AG04449 (cell line): ENCODE measurements around the gene IREB2.

Experiments
- CTCF ChIA-PET: fragments of 350-600 bp; formaldehyde crosslinking; extraction: SDS; loops from one replicate; lab custom pipeline; 2021; ENCODE audit warnings: antibody characterized with exemption; lab: Yijun Ruan, JAX
- POLR2A ChIA-PET: fragments of 400-600, 350-600 bp; formaldehyde crosslinking; extraction: SDS; loops from one replicate; lab custom pipeline; 2020; ENCODE audit warnings: antibody characterized with exemption, inconsistent platforms; lab: Yijun Ruan, JAX
- DNase-seq: peaks from one replicate; pipeline ENCODE4 v3.0.0-alpha.2; 2010; ENCODE audit warnings: low read depth, low spot score
- H3K4me3 ChIP-seq: 2 replicates; pipeline ENCODE4 v1.5.1; 2011; ENCODE audit warnings: low read depth, mild to moderate bottlenecking, control low read depth, low read length
- CTCF ChIP-seq: IDR thresholded peaks from one replicate; pipeline ENCODE4 v1.5.1; 2011; ENCODE audit warnings: mild to moderate bottlenecking, moderate library complexity, low read length, control low read depth, inconsistent platforms; ENCODE audit not compliant: insufficient read depth; ENCODE audit errors: missing control alignments

The IREB2 gene

DNA sequence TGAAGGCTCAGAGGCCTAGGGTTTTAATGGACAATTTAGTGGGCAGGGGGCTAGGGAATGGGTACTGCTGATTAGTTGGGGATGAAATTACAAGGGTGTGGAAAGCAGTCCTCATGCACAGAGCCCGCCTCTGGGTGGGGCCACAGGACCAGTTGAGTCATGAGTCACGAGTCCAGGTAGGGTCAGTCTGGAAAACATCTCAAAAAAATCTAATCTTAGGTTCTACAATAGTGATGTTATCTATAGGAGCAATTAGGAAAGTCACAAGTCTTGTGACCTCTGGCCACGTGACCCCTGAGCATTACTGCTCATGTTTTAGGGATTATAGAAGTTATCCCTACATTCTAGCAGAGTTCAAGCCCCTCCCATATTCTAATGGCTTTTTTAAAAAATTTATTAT, 18.6 kb upstream of the IREB2 start:
- no peak overlapping the region for H3K4me3 ChIP-seq
- POLR2A ChIA-PET = no interaction called here
- no peak for TF ChIP-seq CTCF
- CTCF ChIA-PET = interaction anchor here (1.3 to 15.6 kb wide), 5 partner anchors 9 to 109 kb away, joined by 3 to 714 read pairs (median 20); no protein-coding TSS in a partner anchor
- no peak for DNase-seq

- CTCF ChIA-PET = interaction anchor here (0.6 to 15.6 kb wide), 7 partner anchors 10 to 142 kb away, joined by 3 to 714 read pairs (median 6); no protein-coding TSS in a partner anchor
- POLR2A ChIA-PET = no interaction called here
- DNase-seq = no peak
- no peak overlapping the region for H3K4me3 ChIP-seq
- TF ChIP-seq CTCF = no peak
These were observed 17.8 kb upstream of the IREB2 start for GRCh38 chr15:78420220-78420619.

DNA sequence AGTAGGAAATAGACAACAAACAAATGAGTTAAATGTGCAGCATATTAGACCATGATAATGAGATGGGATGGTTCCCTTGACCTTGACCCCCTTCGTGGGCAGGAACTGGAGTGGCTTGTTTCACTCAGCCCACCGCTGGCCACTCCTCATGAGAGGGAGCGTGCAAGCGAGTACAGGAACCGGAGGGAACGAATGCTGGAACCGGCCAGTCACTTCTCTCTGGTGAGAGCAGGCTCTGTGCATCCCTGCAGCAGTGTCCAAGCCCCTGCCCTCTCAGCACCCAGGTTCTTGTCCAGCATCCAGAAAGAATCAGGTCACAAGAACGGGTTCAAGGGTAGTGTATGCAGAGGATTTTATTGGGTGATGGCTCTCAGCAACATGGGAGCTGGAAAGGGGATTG, 17.2 kb upstream of the IREB2 start:
- POLR2A ChIA-PET = no interaction called here
- TF ChIP-seq CTCF = no peak
- no peak overlapping the region for H3K4me3 ChIP-seq
- DNase-seq = no peak
- CTCF ChIA-PET = interaction anchor here (0.8 to 15.6 kb wide), 8 partner anchors 10 to 178 kb away, joined by 3 to 714 read pairs (median 18); partner anchors contain the start of gene IREB2

GRCh38 chr15:78421238-78421965, 16.6 kb upstream of the IREB2 start:
- TF ChIP-seq CTCF = no peak
- CTCF ChIA-PET = interaction anchor here (0.6 to 15.6 kb wide), 16 partner anchors 9 to 308 kb away, joined by 3 to 714 read pairs (median 7); partner anchors contain the start of gene IREB2
- no peak for DNase-seq
- H3K4me3 ChIP-seq = no peak overlapping the region
- POLR2A ChIA-PET = interaction anchor here (0.7 kb wide), 1 partner anchor 122 kb away, joined by 4 read pairs; the partner anchor contains the start of gene SKIC8

DNA sequence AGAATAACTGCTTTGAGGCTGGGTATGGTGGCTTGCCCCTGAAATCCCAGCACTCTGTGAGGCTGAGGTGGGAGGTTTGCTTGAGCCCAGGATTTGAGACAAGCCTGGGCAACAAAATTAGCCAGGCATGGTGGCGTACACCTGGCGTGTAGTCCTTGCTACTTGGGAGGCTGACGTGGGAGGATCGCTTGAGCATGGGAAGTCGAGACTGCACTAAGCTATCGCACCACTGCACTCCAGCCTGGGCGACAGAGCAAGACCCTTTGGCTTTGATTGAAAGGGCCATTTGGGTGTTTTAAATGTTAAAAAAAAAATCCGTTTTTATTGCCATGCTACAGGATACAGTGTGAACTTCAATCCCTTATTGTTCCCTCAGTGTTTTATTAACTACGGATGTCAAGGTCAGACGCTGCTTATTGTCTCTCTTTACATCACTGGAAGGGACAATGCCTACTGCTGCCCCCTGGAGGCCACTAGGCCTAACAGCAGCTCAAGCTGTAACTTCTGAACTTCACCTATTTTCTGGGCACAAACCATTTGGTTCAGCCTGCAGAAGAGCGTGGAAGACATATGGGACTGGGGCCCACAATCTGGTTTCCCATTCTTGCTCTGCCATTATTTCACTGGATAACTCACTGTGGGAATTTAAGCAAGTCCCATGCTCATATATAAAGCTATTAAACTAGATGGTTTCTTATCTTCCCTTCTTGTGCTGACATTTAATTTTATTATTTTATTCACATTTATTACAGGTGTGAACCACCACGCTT, 15.3 kb upstream of the IREB2 start:
- no peak overlapping the region for H3K4me3 ChIP-seq
- ChIA-PET CTCF (interaction anchor here (0.6 to 15.6 kb wide), 42 partner anchors 8 to 456 kb away, joined by 3 to 714 read pairs (median 4); partner anchors contain the start of genes DNAJA4, IREB2 and SKIC8), POLR2A (no interaction called here)
- DNase-seq = no peak
- TF ChIP-seq CTCF = peak; percentile 88
